ENCODE measurements around the gene TGOLN2. TPM values are rescaled to one million over a fixed set of nuclear protein-coding genes. Genes with fewer than 3 reads are reported as not detected.
A peak's percentile ranks its signal among the peaks of the same experiment; 100 is the strongest.
"Not testable (repeated sequence)": the region's sequence is repeated elsewhere in the genome, so short reads cannot be mapped to it uniquely, and the experiment has no call there.

TGOLN2 gene
- total and polyA plus RNA-seq, 7 donors = 14.3 to 51.7 (median 36.8) TPM

DNA sequence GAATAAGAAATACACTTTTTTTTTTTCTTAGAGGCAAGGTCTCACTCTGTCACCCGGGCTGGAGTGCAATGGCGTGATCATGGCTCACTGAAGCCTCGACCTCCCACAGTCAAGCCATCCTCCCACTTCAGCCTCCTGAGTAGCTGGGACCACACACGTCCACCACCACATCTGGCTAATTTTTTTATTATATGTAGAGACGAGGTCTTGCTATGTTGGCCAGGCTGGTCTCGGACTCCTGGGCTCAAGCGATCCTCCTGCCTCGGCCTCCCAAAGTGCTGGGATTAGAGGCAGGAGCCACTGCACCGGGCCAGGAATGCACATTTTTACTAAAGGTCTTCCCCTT lies 2.4 kb downstream of the TGOLN2 start:
- Histone ChIP-seq H3K4me3 (peak overlapping the region; percentile 89), H3K4me1 (peaks cover 33% of the 10 kb centered on the region), H3K27me3 (ENCODE audit: insufficient read depth in 3 of 3, low read length in 2 of 3) (no peaks in the 10 kb centered on the region), H3K9me3 (no peaks in the 10 kb centered on the region), H3K36me3 (ENCODE audit: insufficient read depth in 1 of 2, low read depth in 1 of 2) (peaks cover 4 to 45% of the 10 kb centered on the region in 2 donors), H3K27ac (no peak overlapping the region)
- intact Hi-C loops (cut with DNase I) = no loop called here
- ATAC-seq = no peak
- no peak for DNase-seq
- TF ChIP-seq, protein P1, sequence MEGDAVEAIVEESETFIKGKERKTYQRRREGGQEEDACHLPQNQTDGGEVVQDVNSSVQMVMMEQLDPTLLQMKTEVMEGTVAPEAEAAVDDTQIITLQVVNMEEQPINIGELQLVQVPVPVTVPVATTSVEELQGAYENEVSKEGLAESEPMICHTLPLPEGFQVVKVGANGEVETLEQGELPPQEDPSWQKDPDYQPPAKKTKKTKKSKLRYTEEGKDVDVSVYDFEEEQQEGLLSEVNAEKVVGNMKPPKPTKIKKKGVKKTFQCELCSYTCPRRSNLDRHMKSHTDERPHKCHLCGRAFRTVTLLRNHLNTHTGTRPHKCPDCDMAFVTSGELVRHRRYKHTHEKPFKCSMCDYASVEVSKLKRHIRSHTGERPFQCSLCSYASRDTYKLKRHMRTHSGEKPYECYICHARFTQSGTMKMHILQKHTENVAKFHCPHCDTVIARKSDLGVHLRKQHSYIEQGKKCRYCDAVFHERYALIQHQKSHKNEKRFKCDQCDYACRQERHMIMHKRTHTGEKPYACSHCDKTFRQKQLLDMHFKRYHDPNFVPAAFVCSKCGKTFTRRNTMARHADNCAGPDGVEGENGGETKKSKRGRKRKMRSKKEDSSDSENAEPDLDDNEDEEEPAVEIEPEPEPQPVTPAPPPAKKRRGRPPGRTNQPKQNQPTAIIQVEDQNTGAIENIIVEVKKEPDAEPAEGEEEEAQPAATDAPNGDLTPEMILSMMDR (IDR thresholded peaks at IDR 0.05) = no peak
- WGBS, 3 donors = 54 to 61% (median 59%) methylated on average over 9 of the region's 9 CpGs

- peaks cover 33% of the 10 kb centered on the region for H3K4me1 ChIP-seq
- WGBS, 3 donors = 56 to 59% (median 58%) methylated on average over 10 of the region's 10 CpGs
- ATAC-seq = no peak
Observed at GRCh38 chr2:85324639-85325465, 2.9 kb downstream of the TGOLN2 start.

DNA sequence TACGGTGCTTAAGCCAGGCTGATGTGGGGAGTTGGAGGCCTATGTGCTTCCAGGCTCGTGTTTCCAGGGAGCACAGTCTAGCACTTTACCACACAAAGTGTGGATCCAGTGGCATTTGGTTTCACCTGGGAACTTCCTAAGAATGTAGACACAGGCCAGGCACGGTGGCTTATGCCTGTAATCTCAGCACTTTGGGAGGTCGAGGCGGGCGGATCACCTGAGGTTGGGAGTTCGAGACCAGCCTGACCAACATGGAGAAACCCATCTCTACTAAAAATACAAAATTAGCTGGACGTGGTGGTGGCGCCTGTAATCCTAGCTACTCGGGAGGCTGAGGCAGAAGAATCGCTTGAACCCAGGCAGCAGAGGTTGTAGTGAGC lies 3.8 kb downstream of the TGOLN2 start:
- intact Hi-C loops (cut with DNase I); DNase-seq; ATAC-seq; H3K9me3 ChIP-seq; H3K4me3 ChIP-seq; H3K27me3 ChIP-seq (ENCODE audit: insufficient read depth in 3 of 3, low read length in 2 of 3); H3K27ac ChIP-seq: not testable (repeated sequence)
- Histone ChIP-seq H3K36me3 (ENCODE audit: insufficient read depth in 1 of 2, low read depth in 1 of 2) (peaks cover 4 to 54% of the 10 kb centered on the region in 2 donors), H3K4me1 (peaks cover 33% of the 10 kb centered on the region)
- WGBS, 3 donors = 87 to 91% (median 90%) methylated on average over 8 to 11 of the region's 11 CpGs

More at GRCh38 chr2:85324639-85325465, 2.9 kb downstream of the TGOLN2 start:
- DNase-seq = no peak
- H3K27ac ChIP-seq = no peak overlapping the region
- H3K4me3 ChIP-seq = peak overlapping the region; percentile 89
- no peaks in the 10 kb centered on the region for H3K27me3 ChIP-seq (ENCODE audit: insufficient read depth in 3 of 3, low read length in 2 of 3)
- H3K9me3 ChIP-seq = no peaks in the 10 kb centered on the region
- intact Hi-C loops (cut with DNase I) = no loop called here
- TF ChIP-seq, protein P1 (IDR thresholded peaks at IDR 0.05) = no peak
- peaks cover 4 to 51% of the 10 kb centered on the region in 2 donors for H3K36me3 ChIP-seq (ENCODE audit: insufficient read depth in 1 of 2, low read depth in 1 of 2)

GRCh38 chr2:85323351-85323987 lies 4.3 kb downstream of the TGOLN2 start:
- Histone ChIP-seq H3K27ac (no peak overlapping the region), H3K4me3 (no peak overlapping the region), H3K9me3 (no peaks in the 10 kb centered on the region), H3K27me3 (ENCODE audit: insufficient read depth in 3 of 3, low read length in 2 of 3) (no peaks in the 10 kb centered on the region), H3K4me1 (peaks cover 36% of the 10 kb centered on the region), H3K36me3 (ENCODE audit: insufficient read depth in 1 of 2, low read depth in 1 of 2) (peaks cover 4 to 54% of the 10 kb centered on the region in 2 donors)
- WGBS, 3 donors = 72 to 81% (median 78%) methylated on average over 9 of the region's 9 CpGs
- TF ChIP-seq, protein P1 (IDR thresholded peaks at IDR 0.05) = no peak
- intact Hi-C loops (cut with DNase I) = no loop called here
- ATAC-seq (no peak), DNase-seq (no peak)

DNA sequence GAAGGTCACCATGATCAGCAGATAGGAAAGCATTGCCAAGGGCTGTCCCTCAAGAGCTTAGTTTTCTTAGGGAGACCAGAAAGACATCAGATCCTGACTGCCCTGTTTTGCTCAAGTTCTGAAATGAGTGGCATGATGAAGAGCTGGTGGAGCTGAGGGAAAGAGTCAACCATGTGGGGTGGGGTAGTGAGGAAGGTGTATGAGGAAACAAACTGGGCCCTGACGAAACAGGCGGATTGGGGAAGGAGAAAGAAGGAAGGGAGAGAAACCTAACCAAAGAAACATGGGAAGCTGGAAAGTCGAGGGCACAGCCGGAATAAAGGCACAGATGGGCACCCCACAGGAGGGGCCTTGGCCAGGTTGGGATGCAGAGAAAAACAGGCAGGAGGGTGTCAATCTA lies 8.0 kb downstream of the TGOLN2 start:
- no peak overlapping the region for H3K27ac ChIP-seq
- H3K4me3 ChIP-seq = no peak overlapping the region
- H3K4me1 ChIP-seq = peaks cover 20% of the 10 kb centered on the region
- intact Hi-C loops (cut with DNase I) = no loop called here
- ATAC-seq (no peak), DNase-seq (no peak)
- H3K36me3 ChIP-seq (ENCODE audit: insufficient read depth in 1 of 2, low read depth in 1 of 2) = peaks cover 8 to 78% of the 10 kb centered on the region in 2 donors
- TF ChIP-seq, protein P1 (IDR thresholded peaks at IDR 0.05) = no peak
- WGBS, 3 donors = 91 to 94% (median 92%) methylated on average over 4 of the region's 4 CpGs
- no peaks in the 10 kb centered on the region for H3K27me3 ChIP-seq (ENCODE audit: insufficient read depth in 3 of 3, low read length in 2 of 3)
- H3K9me3 ChIP-seq = no peaks in the 10 kb centered on the region

All from psoas muscle (tissue), 8 donors.